ENCODE measurements around the gene USP14. TPM values are rescaled to one million over a fixed set of nuclear protein-coding genes. Genes with fewer than 3 reads are reported as not detected.
A peak's percentile ranks its signal among the peaks of the same experiment; 100 is the strongest.
"Not testable (repeated sequence)": the region's sequence is repeated elsewhere in the genome, so short reads cannot be mapped to it uniquely, and the experiment has no call there.

USP14 gene
- total RNA-seq, result 100 to 1,000 TPM in 1 of 2 experiments, 10 to 100 TPM in 1; 94.7 to 101 TPM

- ChIA-PET CTCF (interaction anchor here (0.9 to 1.4 kb wide), 2 partner anchors 14 to 110 kb away, joined by 3 to 4 read pairs; partner anchors contain the start of gene THOC1), POLR2A (interaction anchor here (1.0 kb wide), 1 partner anchor 109 kb away, joined by 6 read pairs; the partner anchor contains the start of gene THOC1)
- Mint-ChIP-seq H3K27ac (peak within 1 kb of the TSS; percentile 87), H3K4me3 (peak within 1 kb of the TSS; percentile 89), H3K36me3 (ENCODE audit: low read depth) (peaks cover 9% of the 10 kb centered on the region), H3K27me3 (no peaks in the 10 kb centered on the region), H3K9me3 (ENCODE audit: low read depth) (no peaks in the 10 kb centered on the region), H3K4me1 (peaks cover 31% of the 10 kb centered on the region)
- ATAC-seq (peak; percentile 97), DNase-seq (peak; percentile 99)
- intact Hi-C loops (cut with DNase I, micrococcal nuclease), result loop anchor here (1.0 to 2.0 kb wide), 7 partner anchors 47 to 655 kb away; partner anchors contain the start of genes THOC1 (in 2 of the 2) and ENOSF1 (in 1 of the 2)
Observed at GRCh38 chr18:158128-159036, at the start of gene USP14. Gene USP14, plus strand, starts transcription at chr18:158557. Its CDS starts 142 bp downstream, at chr18:158699.

GRCh38 chr18:108665-109063 lies 49.7 kb upstream of the USP14 start:
- peaks cover 12% of the 10 kb centered on the region for H3K4me1 Mint-ChIP-seq
- POLR2A ChIA-PET; DNase-seq; H3K36me3 Mint-ChIP-seq (ENCODE audit: low read depth); H3K27ac Mint-ChIP-seq; ATAC-seq; H3K4me3 Mint-ChIP-seq; H3K27me3 Mint-ChIP-seq; intact Hi-C loops (cut with DNase I, micrococcal nuclease): not testable (repeated sequence)
- peaks cover 27% of the 10 kb centered on the region for H3K9me3 Mint-ChIP-seq (ENCODE audit: low read depth)
- CTCF ChIA-PET, result interaction anchor here (0.7 kb wide), 1 partner anchor 488 kb away, joined by 3 read pairs; no protein-coding TSS in a partner anchor

GRCh38 chr18:109130-109921 lies 49.0 kb upstream of the USP14 start:
- H3K27me3 Mint-ChIP-seq; ATAC-seq; intact Hi-C loops (cut with DNase I, micrococcal nuclease); H3K36me3 Mint-ChIP-seq (ENCODE audit: low read depth); H3K4me3 Mint-ChIP-seq; POLR2A ChIA-PET: not testable (repeated sequence)
- H3K4me1 Mint-ChIP-seq, result peaks cover 12% of the 10 kb centered on the region
- peak overlapping the region; percentile 0 for H3K27ac Mint-ChIP-seq
- DNase-seq, result peak; percentile 76
- H3K9me3 Mint-ChIP-seq (ENCODE audit: low read depth), result peaks cover 27% of the 10 kb centered on the region
- CTCF ChIA-PET, result interaction anchor here (0.7 kb wide), 1 partner anchor 487 kb away, joined by 3 read pairs; no protein-coding TSS in a partner anchor

GRCh38 chr18:109922-110261 lies 48.5 kb upstream of the USP14 start:
- H3K4me3 Mint-ChIP-seq; H3K27me3 Mint-ChIP-seq; CTCF ChIA-PET; POLR2A ChIA-PET; ATAC-seq; H3K36me3 Mint-ChIP-seq (ENCODE audit: low read depth): not testable (repeated sequence)
- peak; percentile 14 for DNase-seq
- Mint-ChIP-seq H3K9me3 (ENCODE audit: low read depth) (peaks cover 27% of the 10 kb centered on the region), H3K27ac (peak overlapping the region; percentile 0), H3K4me1 (peaks cover 12% of the 10 kb centered on the region)
- intact Hi-C loops (cut with DNase I, micrococcal nuclease), result loop anchor here (2.0 to 5.0 kb wide), 4 partner anchors 49 to 703 kb away; partner anchors contain the start of genes CLUL1 (in 1 of the 2), THOC1 (in 1 of the 2), USP14 (in 1 of the 2) and YES1 (in 1 of the 2)

GRCh38 chr18:110351-111201 lies 47.8 kb upstream of the USP14 start:
- peak; percentile 65 for DNase-seq
- H3K27me3 Mint-ChIP-seq; POLR2A ChIA-PET; CTCF ChIA-PET; H3K36me3 Mint-ChIP-seq (ENCODE audit: low read depth); ATAC-seq; H3K4me3 Mint-ChIP-seq: not testable (repeated sequence)
- intact Hi-C loops (cut with DNase I, micrococcal nuclease), result loop anchor here (1.0 to 5.0 kb wide), 6 partner anchors 48 to 702 kb away; partner anchors contain the start of genes THOC1 (in 2 of the 2), USP14 (in 2 of the 2), CLUL1 (in 1 of the 2) and YES1 (in 1 of the 2)
- peak overlapping the region; percentile 88 for H3K27ac Mint-ChIP-seq
- peaks cover 27% of the 10 kb centered on the region for H3K9me3 Mint-ChIP-seq (ENCODE audit: low read depth)
- peaks cover 12% of the 10 kb centered on the region for H3K4me1 Mint-ChIP-seq

- peak overlapping the region; percentile 69 for H3K4me3 Mint-ChIP-seq
- H3K36me3 Mint-ChIP-seq (ENCODE audit: low read depth), result peaks cover 3% of the 10 kb centered on the region
- peaks cover 27% of the 10 kb centered on the region for H3K9me3 Mint-ChIP-seq (ENCODE audit: low read depth)
- peak; percentile 64 for ATAC-seq
- peaks cover 12% of the 10 kb centered on the region for H3K4me1 Mint-ChIP-seq
- ChIA-PET POLR2A (no interaction called here), CTCF (interaction anchor here (1.2 kb wide), 1 partner anchor 13 kb away, joined by 3 read pairs; no protein-coding TSS in a partner anchor)
- intact Hi-C loops (cut with DNase I, micrococcal nuclease), result loop anchor here (1.0 to 5.0 kb wide), 6 partner anchors 47 to 701 kb away; partner anchors contain the start of genes THOC1 (in 2 of the 2), USP14 (in 2 of the 2), CLUL1 (in 1 of the 2) and YES1 (in 1 of the 2)
- peak; percentile 80 for DNase-seq
- H3K27me3 Mint-ChIP-seq, result no peaks in the 10 kb centered on the region
- H3K27ac Mint-ChIP-seq, result peak overlapping the region; percentile 88
Observed at GRCh38 chr18:111306-112014, 46.9 kb upstream of the USP14 start.

GRCh38 chr18:112015-112733 lies 46.2 kb upstream of the USP14 start:
- H3K27ac Mint-ChIP-seq; H3K27me3 Mint-ChIP-seq; ATAC-seq; H3K4me3 Mint-ChIP-seq; H3K4me1 Mint-ChIP-seq; POLR2A ChIA-PET; H3K36me3 Mint-ChIP-seq (ENCODE audit: low read depth): not testable (repeated sequence)
- DNase-seq, result peak; percentile 43
- CTCF ChIA-PET, result interaction anchor here (1.2 kb wide), 1 partner anchor 14 kb away, joined by 3 read pairs; no protein-coding TSS in a partner anchor
- peaks cover 23% of the 10 kb centered on the region for H3K9me3 Mint-ChIP-seq (ENCODE audit: low read depth)
- intact Hi-C loops (cut with DNase I, micrococcal nuclease), result loop anchor here in 1 of 2 experiments (5.0 kb wide), 1 partner anchor 155 kb away; the partner anchor contains the start of gene THOC1

GRCh38 chr18:120539-121260 lies 37.7 kb upstream of the USP14 start:
- CTCF ChIA-PET; intact Hi-C loops (cut with DNase I, micrococcal nuclease); H3K9me3 Mint-ChIP-seq (ENCODE audit: low read depth); DNase-seq; H3K27me3 Mint-ChIP-seq; POLR2A ChIA-PET; H3K4me3 Mint-ChIP-seq; H3K27ac Mint-ChIP-seq; H3K36me3 Mint-ChIP-seq (ENCODE audit: low read depth); H3K4me1 Mint-ChIP-seq: not testable (repeated sequence)
- ATAC-seq, result peak; percentile 58

- no peaks in the 10 kb centered on the region for H3K27me3 Mint-ChIP-seq
- ChIA-PET POLR2A (no interaction called here), CTCF (interaction anchor here (1.3 kb wide), 1 partner anchor 11 kb away, joined by 4 read pairs; no protein-coding TSS in a partner anchor)
- H3K9me3 Mint-ChIP-seq (ENCODE audit: low read depth), result peaks cover 2% of the 10 kb centered on the region
- no peak overlapping the region for H3K27ac Mint-ChIP-seq
- intact Hi-C loops (cut with DNase I, micrococcal nuclease), result no loop called here
- H3K36me3 Mint-ChIP-seq (ENCODE audit: low read depth), result no peaks in the 10 kb centered on the region
- peaks cover 2% of the 10 kb centered on the region for H3K4me1 Mint-ChIP-seq
- ATAC-seq (no peak), DNase-seq (no peak)
- H3K4me3 Mint-ChIP-seq, result no peak overlapping the region
Observed at GRCh38 chr18:135045-135444, 23.3 kb upstream of the USP14 start.

All from activated CD4-positive, alpha-beta T cell treated with anti-CD3 and anti-CD28 coated beads for 36 hours (primary cell).